H9 (cell line): ENCODE measurements around the gene DLGAP4. TPM values are rescaled to one million over a fixed set of nuclear protein-coding genes. Genes with fewer than 3 reads are reported as not detected.

ENCODE experiments used
- DNase-seq: peaks from one replicate; pipeline ENCODE4 v3.0.0-alpha.2; 2017
- H2AFZ ChIP-seq: one replicate; pipeline ENCODE4 v1.6.1; 2013; ENCODE audit warnings: mild to moderate bottlenecking, low read length, control low read depth, moderate library complexity
- H2AK5ac ChIP-seq: 2 replicates; pipeline ENCODE4 v1.6.1; 2013; ENCODE audit warnings: low read length, control low read depth, mixed read lengths; ENCODE audit not compliant: insufficient read length
- H2BK120ac ChIP-seq: one replicate; pipeline ENCODE4 v1.6.1; 2013; ENCODE audit warnings: low read depth, mild to moderate bottlenecking, low read length, control low read depth, inconsistent platforms; ENCODE audit not compliant: poor library complexity, severe bottlenecking
- H2BK12ac ChIP-seq: 2 replicates; pipeline ENCODE4 v1.6.1; 2013; ENCODE audit warnings: low read length, control low read depth, mixed read lengths, low read depth; ENCODE audit not compliant: insufficient read length
- H2BK15ac ChIP-seq: 2 replicates; pipeline ENCODE4 v1.6.1; 2013; ENCODE audit warnings: low read depth, low read length, control low read depth
- H2BK20ac ChIP-seq: one replicate; pipeline ENCODE4 v1.6.1; 2013; ENCODE audit warnings: low read depth, mild to moderate bottlenecking, low read length, control low read depth, inconsistent platforms; ENCODE audit not compliant: poor library complexity, severe bottlenecking
- H2BK5ac ChIP-seq: 2 replicates; pipeline ENCODE4 v1.6.1; 2013; ENCODE audit warnings: low read length, control low read depth, mixed read lengths; ENCODE audit not compliant: insufficient read length
- H3K14ac ChIP-seq: 2 replicates; pipeline ENCODE4 v1.6.1; 2013; ENCODE audit warnings: low read length, control low read depth; ENCODE audit not compliant: insufficient read depth
- H3K18ac ChIP-seq: 2 replicates; pipeline ENCODE4 v1.6.1; 2013; ENCODE audit warnings: low read depth, mild to moderate bottlenecking, mixed read lengths, low read length, control low read depth; ENCODE audit not compliant: insufficient read length
- H3K23ac ChIP-seq: 2 replicates; pipeline ENCODE4 v1.6.1; 2013; ENCODE audit warnings: low read length, control low read depth, mixed read lengths, low read depth; ENCODE audit not compliant: insufficient read length
- H3K23me2 ChIP-seq: 2 replicates; pipeline ENCODE4 v1.6.1; 2013; ENCODE audit warnings: low read depth, mild to moderate bottlenecking, mixed read lengths, low read length, control low read depth; ENCODE audit not compliant: insufficient read length, poor library complexity, severe bottlenecking
- H3K27ac ChIP-seq: 2 replicates; pipeline ENCODE4 v1.5.1; 2013; ENCODE audit warnings: low read length, control low read depth, mixed read lengths, low read depth; ENCODE audit not compliant: insufficient read length
- H3K27me3 ChIP-seq: 2 replicates; pipeline ENCODE4 v1.6.1; 2013; ENCODE audit warnings: low read length, control low read depth, inconsistent platforms; ENCODE audit not compliant: insufficient read depth
- H3K4ac ChIP-seq: 2 replicates; pipeline ENCODE4 v1.6.1; 2013; ENCODE audit warnings: low read depth, mild to moderate bottlenecking, control low read depth, inconsistent platforms, low read length, moderate library complexity
- H3K4me1 ChIP-seq: 2 replicates; pipeline ENCODE4 v1.6.1; 2013; ENCODE audit warnings: low read length, control low read depth, inconsistent platforms; ENCODE audit not compliant: insufficient read depth
- H3K4me2 ChIP-seq: 2 replicates; pipeline ENCODE4 v1.6.1; 2013; ENCODE audit warnings: low read length, control low read depth, mixed read lengths; ENCODE audit not compliant: insufficient read length, insufficient read depth
- H3K56ac ChIP-seq: 2 replicates; pipeline ENCODE4 v1.6.1; 2013; ENCODE audit warnings: low read depth, mild to moderate bottlenecking, mixed read lengths, low read length, control low read depth; ENCODE audit not compliant: insufficient read length
- H3K79me1 ChIP-seq: 2 replicates; pipeline ENCODE4 v1.6.1; 2013; ENCODE audit warnings: low read depth, mild to moderate bottlenecking, moderate library complexity, low read length, control low read depth, inconsistent platforms; ENCODE audit not compliant: insufficient read depth, poor library complexity, severe bottlenecking
- H3K79me2 ChIP-seq: 2 replicates; pipeline ENCODE4 v1.6.1; 2013; ENCODE audit warnings: low read length, control low read depth, inconsistent platforms; ENCODE audit not compliant: insufficient read depth
- H3K9ac ChIP-seq: 2 replicates; pipeline ENCODE4 v1.6.1; 2013; ENCODE audit warnings: low read length, control low read depth, mixed read lengths; ENCODE audit not compliant: insufficient read length; ENCODE audit errors: extremely low read depth
- H3K9me3 ChIP-seq: one replicate; pipeline ENCODE4 v1.6.1; 2013; ENCODE audit warnings: low read depth, low read length, inconsistent platforms; ENCODE audit not compliant: control insufficient read depth
- H3T11ph ChIP-seq: one replicate; pipeline ENCODE4 v1.6.1; 2013; ENCODE audit warnings: mild to moderate bottlenecking, low read length, control low read depth, inconsistent platforms
- H4K20me1 ChIP-seq: one replicate; pipeline ENCODE4 v1.6.1; 2013; ENCODE audit not compliant: control insufficient read depth, insufficient read length, insufficient read depth
- H4K5ac ChIP-seq: 2 replicates; pipeline ENCODE4 v1.6.1; 2013; ENCODE audit warnings: low read depth, mild to moderate bottlenecking, mixed read lengths, low read length, control low read depth; ENCODE audit not compliant: insufficient read length
- H4K8ac ChIP-seq: replicated peaks from 2 replicates; pipeline ENCODE4 v1.6.1; 2013; ENCODE audit warnings: low read length, control low read depth, mixed read lengths, low read depth; ENCODE audit not compliant: insufficient read length
- H4K91ac ChIP-seq: 2 replicates; pipeline ENCODE4 v1.6.1; 2013; ENCODE audit warnings: low read depth, mild to moderate bottlenecking, moderate library complexity, mixed read lengths, low read length, control low read depth; ENCODE audit not compliant: insufficient read length
- H3K27ac Mint-ChIP-seq, 3 experiments: 2 replicates in 2 of 3; 3 replicates in 1 of 3; pipeline ENCODE4 v1.8.0; 2020 to 2021; ENCODE audit warnings: mixed read lengths in 3 of 3, mild to moderate bottlenecking in 1 of 3, moderate library complexity in 1 of 3
- H3K27me3 Mint-ChIP-seq: 2 replicates; pipeline ENCODE4 v1.8.0; 2021; ENCODE audit warnings: low read depth, mild to moderate bottlenecking, moderate library complexity, mixed read lengths
- H3K36me3 Mint-ChIP-seq, 3 experiments: 2 replicates in 2 of 3; 3 replicates in 1 of 3; pipeline ENCODE4 v1.8.0; 2020 to 2021; ENCODE audit warnings: low read depth in 3 of 3, mixed read lengths in 3 of 3; ENCODE audit not compliant: insufficient read depth in 1 of 3
- H3K4me1 Mint-ChIP-seq, 2 experiments: 2 replicates each; pipeline ENCODE4 v1.8.0; 2020; ENCODE audit warnings: mixed read lengths in 2 of 2
- H3K4me3 Mint-ChIP-seq, 2 experiments: 2 replicates in 1 of 2; 3 replicates in 1 of 2; pipeline ENCODE4 v1.8.0; 2020 to 2021; ENCODE audit warnings: mild to moderate bottlenecking in 2 of 2, mixed read lengths in 2 of 2, moderate library complexity in 1 of 2
- H3K9me3 Mint-ChIP-seq, 2 experiments: 2 replicates in 1 of 2; 3 replicates in 1 of 2; pipeline ENCODE4 v1.8.0; 2020; ENCODE audit warnings: mild to moderate bottlenecking in 2 of 2, mixed read lengths in 2 of 2, moderate library complexity in 1 of 2
- CTCF ChIP-seq: fragments of 200-600 bp; sonication (generic); conservative IDR thresholded peaks from 3 replicates; pipeline ENCODE4 v1.8.0; 2021; ENCODE audit warnings: antibody characterized with exemption, mild to moderate bottlenecking
- WGBS: extraction: QIAGEN DNeasy Blood & Tissue Kit; methylation state at CpG from one replicate; pipeline ENCODE4 v1.1.7; 2013; ENCODE audit warnings: missing lambda C conversion rate, low lambda C conversion rate, mixed read lengths; ENCODE audit not compliant: insufficient read length; ENCODE audit errors: extremely low coverage; 5-methylcytosine and 5-hydroxymethylcytosine counted together
- total RNA-seq: library from RNA; stranded (reverse); gene quantifications from 2 replicates; pipeline ENCODE4 v1.2.1, GENCODE V29; 2021

The DLGAP4 gene
- total RNA-seq, 1 experiment from 2014 or later: 48.0 TPM

GRCh38 chr20:36454698-36455427 lies 148.7 kb downstream of the DLGAP4 start:
- H3K79me2 ChIP-seq: no peaks in the 10 kb centered on the region
- peaks cover 0 to under 1% (median 0%) of the 10 kb centered on the region in 3 experiments; a peak in 3 of 7 replicates for H3K36me3 Mint-ChIP-seq
- peak overlapping the region; percentile 97 for H2BK12ac ChIP-seq
- peaks cover 18 to 22% of the 10 kb centered on the region in 2 experiments for H3K4me1 Mint-ChIP-seq
- H3K9me3 Mint-ChIP-seq: no peaks in the 10 kb centered on the region
- peaks cover 4% of the 10 kb centered on the region; the same call in 1 of the 2 replicates for H3K4me1 ChIP-seq
- H3K4me2 ChIP-seq: no peak overlapping the region
- H3K79me1 ChIP-seq: no peaks in the 10 kb centered on the region
- no peak overlapping the region for H3K56ac ChIP-seq
- H2AFZ ChIP-seq: no peak overlapping the region
- no peak overlapping the region for H3K9ac ChIP-seq
- H3K23ac ChIP-seq: no peak overlapping the region
- peak overlapping the region; percentile 75 for H4K8ac ChIP-seq
- no peak overlapping the region for H4K91ac ChIP-seq
- TF ChIP-seq CTCF: no peak
- H3K4ac ChIP-seq: no peak overlapping the region
- H2AK5ac ChIP-seq: peak overlapping the region; percentile 85
- H3K18ac ChIP-seq: peak overlapping the region; percentile 82
- H4K5ac ChIP-seq: no peak overlapping the region
- H3K9me3 ChIP-seq: no peaks in the 10 kb centered on the region
- H2BK120ac ChIP-seq: no peak overlapping the region
- H2BK20ac ChIP-seq: no peak overlapping the region
- H2BK15ac ChIP-seq: peak overlapping the region; percentile 73; the same call in 1 of the 2 replicates
- peaks cover 9% of the 10 kb centered on the region for H3K27me3 Mint-ChIP-seq
- no peak overlapping the region for H3K4me3 Mint-ChIP-seq
- no peak overlapping the region for H3T11ph ChIP-seq
- no peaks in the 10 kb centered on the region for H3K27me3 ChIP-seq
- no CpG with 5 or more reads among the region's 9 CpGs for WGBS
- no peaks in the 10 kb centered on the region for H4K20me1 ChIP-seq
- no peak overlapping the region for H2BK5ac ChIP-seq
- H3K23me2 ChIP-seq: no peaks in the 10 kb centered on the region
- DNase-seq: peak; percentile 57
- peak overlapping the region in 2 of 3 experiments; percentile 34 to 87; a peak in 2 of 7 replicates for H3K27ac Mint-ChIP-seq
- peak overlapping the region; percentile 76 for H3K14ac ChIP-seq
- H3K27ac ChIP-seq: no peak overlapping the region
